IMR-90 (cell line): ENCODE results near the gene APOL3. TPM values are rescaled to one million over a fixed set of nuclear protein-coding genes. Genes with fewer than 3 reads are reported as not detected.

Source experiments
- ATAC-seq: fragments of 200-7000 bp; cut with Tn5 transposase; 2 replicates; pipeline ENCODE4 v1.9.1; 2020; ENCODE audit warnings: low read depth, mild to moderate bottlenecking, moderate library complexity
- BruUV-seq: library from RNA; stranded (reverse); fragments of 400-500 nt; replicated peaks from 2 replicates; lab custom pipeline; 2021; lab: Mats Ljungman, UMichigan
- CTCF ChIA-PET: fragments of 300-600 bp; formaldehyde crosslinking; extraction: SDS; loops from one replicate; lab custom pipeline; 2021; ENCODE audit warnings: antibody characterized with exemption; lab: Yijun Ruan, JAX
- POLR2A ChIA-PET: fragments of 300-600 bp; sonication (Branson Sonifier 250); formaldehyde crosslinking; loops from one replicate; lab custom pipeline; 2022; ENCODE audit warnings: antibody characterized with exemption; ENCODE audit not compliant: unreplicated experiment; lab: Charles Lee
- DNase-seq: peaks from one replicate; pipeline ENCODE4 v3.0.0; 2013
- H2AFZ ChIP-seq: replicated peaks from 2 replicates; pipeline ENCODE3; 2013; ENCODE audit warnings: low read length, mild to moderate bottlenecking; ENCODE audit not compliant: poor library complexity
- H2AK5ac ChIP-seq: 2 replicates; pipeline ENCODE4 v1.6.1; 2013; ENCODE audit warnings: low read depth, low read length, inconsistent platforms
- H2AK9ac ChIP-seq: replicated peaks from 2 replicates; pipeline ENCODE3; 2013; ENCODE audit warnings: mild to moderate bottlenecking, low read depth, low read length, moderate library complexity; ENCODE audit not compliant: poor library complexity
- H2BK120ac ChIP-seq: 2 replicates; pipeline ENCODE4 v1.6.1; 2013; ENCODE audit warnings: low read depth, low read length, inconsistent platforms
- H2BK15ac ChIP-seq: 3 replicates; pipeline ENCODE4 v1.6.1; 2013; ENCODE audit warnings: low read depth, low read length, inconsistent platforms
- H2BK20ac ChIP-seq: 2 replicates; pipeline ENCODE4 v1.6.1; 2013; ENCODE audit warnings: low read depth, mild to moderate bottlenecking, inconsistent platforms, low read length, moderate library complexity
- H2BK5ac ChIP-seq: 2 replicates; pipeline ENCODE4 v1.6.1; 2013; ENCODE audit warnings: mild to moderate bottlenecking, low read depth, low read length, inconsistent platforms; ENCODE audit not compliant: poor library complexity, severe bottlenecking
- H3K14ac ChIP-seq: replicated peaks from 2 replicates; pipeline ENCODE4 v1.6.1; 2013; ENCODE audit warnings: low read depth, low read length, inconsistent platforms
- H3K18ac ChIP-seq: 2 replicates; pipeline ENCODE4 v1.6.1; 2013; ENCODE audit warnings: low read depth, low read length, control low read depth
- H3K23ac ChIP-seq: 2 replicates; pipeline ENCODE4 v1.6.1; 2013; ENCODE audit warnings: low read depth, low read length, inconsistent platforms
- H3K27ac ChIP-seq: 2 replicates; pipeline ENCODE4 v1.5.1; 2013; ENCODE audit warnings: mild to moderate bottlenecking, control low read depth, low read length; ENCODE audit not compliant: insufficient read depth
- H3K27me3 ChIP-seq: 2 replicates; pipeline ENCODE4 v1.6.1; 2013; ENCODE audit warnings: low read length; ENCODE audit not compliant: control insufficient read depth, insufficient read depth
- H3K36me3 ChIP-seq: 2 replicates; pipeline ENCODE4 v1.6.1; 2013; ENCODE audit warnings: low read length, mixed read lengths; ENCODE audit not compliant: control insufficient read depth, insufficient read depth
- H3K4ac ChIP-seq: 2 replicates; pipeline ENCODE4 v1.6.1; 2013; ENCODE audit warnings: low read depth, low read length, inconsistent platforms
- H3K4me1 ChIP-seq: 2 replicates; pipeline ENCODE4 v1.6.1; 2013; ENCODE audit warnings: low read length, mixed read lengths; ENCODE audit not compliant: control insufficient read depth, insufficient read depth
- H3K4me2 ChIP-seq: 2 replicates; pipeline ENCODE4 v1.6.1; 2013; ENCODE audit warnings: low read depth, mild to moderate bottlenecking, control low read depth, low read length, moderate library complexity
- H3K4me3 ChIP-seq: 2 replicates; pipeline ENCODE4 v1.5.1; 2013; ENCODE audit warnings: low read depth, mild to moderate bottlenecking, control low read depth, low read length, moderate library complexity; ENCODE audit not compliant: insufficient read depth
- H3K56ac ChIP-seq: 2 replicates; pipeline ENCODE4 v1.6.1; 2013; ENCODE audit warnings: low read length, inconsistent platforms; ENCODE audit not compliant: insufficient read depth; ENCODE audit errors: extremely low read depth
- H3K79me1 ChIP-seq, 2 experiments: 2 replicates each; pipeline ENCODE4 v1.6.1; 2013; ENCODE audit warnings: low read length in 2 of 2, inconsistent platforms in 1 of 2, low read depth in 1 of 2
- H3K9ac ChIP-seq: 2 replicates; pipeline ENCODE4 v1.6.1; 2013; ENCODE audit warnings: low read depth, low read length, control low read depth
- H3K9me1 ChIP-seq: 2 replicates; pipeline ENCODE4 v1.6.1; 2013; ENCODE audit warnings: low read length, inconsistent platforms; ENCODE audit not compliant: insufficient read depth
- H3K9me3 ChIP-seq: 2 replicates; pipeline ENCODE4 v1.6.1; 2013; ENCODE audit warnings: low read length; ENCODE audit not compliant: control insufficient read depth, insufficient read depth
- H4K20me1 ChIP-seq: 2 replicates; pipeline ENCODE4 v1.6.1; 2013; ENCODE audit warnings: low read length, inconsistent platforms; ENCODE audit not compliant: insufficient read depth
- H4K5ac ChIP-seq: 2 replicates; pipeline ENCODE4 v1.6.1; 2013; ENCODE audit warnings: mild to moderate bottlenecking, low read depth, low read length, control low read depth
- H4K8ac ChIP-seq, 2 experiments: 2 replicates each; pipeline ENCODE4 v1.6.1; 2013; ENCODE audit warnings: low read depth in 2 of 2, low read length in 2 of 2, control low read depth in 1 of 2, inconsistent platforms in 1 of 2
- H4K91ac ChIP-seq: 2 replicates; pipeline ENCODE4 v1.6.1; 2013; ENCODE audit warnings: low read depth, low read length, inconsistent platforms; ENCODE audit not compliant: insufficient read depth
- NFE2L2 ChIP-seq: fragments of 150-350 bp; IDR thresholded peaks from 2 replicates; pipeline ENCODE4 v1.6.1; 2016; ENCODE audit warnings: low read depth, mild to moderate bottlenecking, low read length
- WGBS, 2 experiments: methylation state at CpG; one replicate each; pipeline versions ENCODE4 v1.1.5 to v1.1.7; 2013; ENCODE audit warnings: missing lambda C conversion rate in 2 of 2; ENCODE audit not compliant: insufficient read length in 1 of 2; ENCODE audit errors: extremely low coverage in 2 of 2; 5-methylcytosine and 5-hydroxymethylcytosine counted together
- dilution Hi-C: fragments of 300-500 bp; cut with HindIII; formaldehyde crosslinking; loops from one replicate; pipeline ENCODE4 v1.14.3; 2018; ENCODE audit warnings: low sequenced_read_pairs; ENCODE audit not compliant: unreplicated experiment
- in situ Hi-C: fragments of 300-500 bp; cut with MboI; formaldehyde crosslinking; loops from 3 replicates; pipeline ENCODE4 v1.14.3; 2019; ENCODE audit warnings: low sequenced_read_pairs, inconsistent platforms, mixed read lengths
- intact Hi-C: fragments of 100-400 bp; cut with micrococcal nuclease; formaldehyde crosslinking; loops from 2 replicates; pipeline ENCODE4 v1.10.0; 2022
- polyA plus RNA-seq, 3 experiments: library from polyadenylated mRNA; depleted of rRNA; stranded (reverse); fragments of >200 nt; gene quantifications; 2 replicates each; pipeline ENCODE4 v1.2.3, GENCODE V29; 2012; ENCODE audit warnings: low replicate concordance in 1 of 3
- total RNA-seq: library from RNA; depleted of rRNA; stranded (reverse); fragments of >200 nt; gene quantifications from 2 replicates; pipeline ENCODE4 v1.2.3, GENCODE V29; 2012
- TF ChIP-seq, protein P1 (sequence below): fragments of 150-350 bp; IDR thresholded peaks from 2 replicates; pipeline ENCODE4 v1.6.1; 2017; ENCODE audit warnings: mild to moderate bottlenecking, antibody characterized with exemption, low read length, low read depth

The APOL3 gene
- total and polyA plus RNA-seq, 2 of the 4 experiments (the other 2 are of a cell fraction), result 1.4 to 2.3 TPM

DNA sequence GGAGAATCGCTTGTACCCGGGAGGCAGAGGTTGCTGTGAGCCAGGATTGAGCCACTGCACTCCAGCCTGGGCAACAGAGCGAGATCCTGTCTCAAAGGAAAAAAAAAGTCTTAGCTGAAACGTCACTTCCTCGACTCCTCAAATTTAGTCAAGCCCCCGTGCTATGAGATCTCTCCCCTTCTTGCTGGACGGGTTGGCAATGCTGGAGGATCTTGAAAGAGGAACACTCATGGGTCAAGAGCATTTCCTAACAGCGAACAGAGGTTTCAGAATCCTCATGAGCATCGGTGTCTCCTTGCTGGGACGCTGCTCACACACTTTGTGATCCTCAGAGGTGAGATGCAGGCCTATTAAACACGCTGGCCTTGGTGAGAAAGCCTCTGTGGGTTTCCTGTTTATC lies 35.9 kb downstream of the APOL3 start:
- CTCF ChIA-PET, result interaction anchor here (0.6 to 1.7 kb wide), 7 partner anchors 64 to 476 kb away, joined by 3 to 17 read pairs (median 3); partner anchors contain the start of gene APOL6
- Histone ChIP-seq H2BK15ac (no peak overlapping the region), H3K4ac (no peak overlapping the region), H2BK120ac (peak overlapping the region; percentile 2; the same call in 1 of the 2 replicates), H3K14ac (no peak overlapping the region), H2BK20ac (no peak overlapping the region), H3K9me1 (no peaks in the 10 kb centered on the region; the same call in 1 of the 2 replicates), H2BK5ac (no peak overlapping the region), H3K4me1 (no peaks in the 10 kb centered on the region), H3K18ac (no peak overlapping the region), H3K79me1 (no peaks in the 10 kb centered on the region), H3K9ac (no peak overlapping the region), H4K20me1 (no peaks in the 10 kb centered on the region), H2AK5ac (peak overlapping the region; percentile 67; the same call in 1 of the 2 replicates), H3K23ac (no peak overlapping the region), H3K56ac (no peak overlapping the region), H3K9me3 (no peaks in the 10 kb centered on the region), H4K91ac (no peak overlapping the region), H3K27me3 (peaks cover 4% of the 10 kb centered on the region; the same call in 1 of the 2 replicates), H3K27ac (no peak overlapping the region), H4K5ac (no peak overlapping the region), H2AK9ac (peak overlapping the region; percentile 75), H3K36me3 (no peaks in the 10 kb centered on the region), H2AFZ (no peak overlapping the region), H3K4me3 (no peak overlapping the region), H4K8ac (no peak overlapping the region), H3K4me2 (no peak overlapping the region)
- ATAC-seq (no peak), DNase-seq (no peak)
- dilution Hi-C loops (no loop called here), intact Hi-C loops (loop anchor here (1.0 to 5.0 kb wide), 5 partner anchors 58 to 694 kb away; no protein-coding TSS in a partner anchor), in situ Hi-C loops (loop anchor here (5.0 to 10.0 kb wide), 5 partner anchors 197 to 770 kb away; no protein-coding TSS in a partner anchor)
- no peak for TF ChIP-seq NFE2L2
- TF ChIP-seq, protein P1, sequence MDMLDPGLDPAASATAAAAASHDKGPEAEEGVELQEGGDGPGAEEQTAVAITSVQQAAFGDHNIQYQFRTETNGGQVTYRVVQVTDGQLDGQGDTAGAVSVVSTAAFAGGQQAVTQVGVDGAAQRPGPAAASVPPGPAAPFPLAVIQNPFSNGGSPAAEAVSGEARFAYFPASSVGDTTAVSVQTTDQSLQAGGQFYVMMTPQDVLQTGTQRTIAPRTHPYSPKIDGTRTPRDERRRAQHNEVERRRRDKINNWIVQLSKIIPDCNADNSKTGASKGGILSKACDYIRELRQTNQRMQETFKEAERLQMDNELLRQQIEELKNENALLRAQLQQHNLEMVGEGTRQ, result no peak
- POLR2A ChIA-PET, result interaction anchor here (0.7 kb wide), 1 partner anchor 192 kb away, joined by 3 read pairs; no protein-coding TSS in a partner anchor
- 91% methylated on average over 6 of the region's 11 CpGs; no CpG with 5 or more reads in 1 of the 2 experiments for WGBS, 2 experiments
- no TSS peak for BruUV-seq
